Suprapubic skin (tissue), 4 donors: ENCODE results near the gene PLAGL2. TPM values are rescaled to one million over a fixed set of nuclear protein-coding genes. Genes with fewer than 3 reads are reported as not detected.

Experiments
- DNase-seq, 2 donors: peaks; one replicate each; pipeline ENCODE4 v3.0.0-alpha.2; 2019; ENCODE audit warnings: low spot score in 2 of 2
- H3K27ac ChIP-seq: fragments of 200-600 bp; sonication (generic); one replicate; pipeline ENCODE4 v1.5.1; 2019
- H3K27me3 ChIP-seq: fragments of 200-600 bp; sonication (generic); one replicate; pipeline ENCODE4 v1.5.1; 2019
- H3K36me3 ChIP-seq: fragments of 200-600 bp; sonication (generic); one replicate; pipeline ENCODE4 v1.5.1; 2019
- H3K4me1 ChIP-seq: fragments of 200-600 bp; sonication (generic); one replicate; pipeline ENCODE4 v1.5.1; 2019
- H3K4me3 ChIP-seq: fragments of 200-600 bp; sonication (generic); one replicate; pipeline ENCODE4 v1.5.1; 2019; ENCODE audit warnings: mild to moderate bottlenecking
- H3K9me3 ChIP-seq: fragments of 200-600 bp; sonication (generic); one replicate; pipeline ENCODE4 v1.5.1; 2019
- CTCF ChIP-seq, 2 donors: fragments of 200-600 bp in 1 of 2; fragments of 450-650 bp in 1 of 2; sonication (generic) in 1 of 2; IDR thresholded peaks; one replicate each; pipeline ENCODE4 v1.5.1; 2016 to 2019; ENCODE audit warnings: antibody characterized with exemption in 2 of 2, mild to moderate bottlenecking in 1 of 2, moderate library complexity in 1 of 2
- EP300 ChIP-seq: sonication (generic); formaldehyde crosslinking; IDR thresholded peaks from one replicate; pipeline ENCODE4 v1.6.1; 2017; ENCODE audit warnings: antibody characterized with exemption
- POLR2A ChIP-seq, 2 donors: fragments of 450-650 bp; IDR thresholded peaks; one replicate each; pipeline ENCODE4 v1.6.1; 2017; ENCODE audit warnings: antibody characterized with exemption in 2 of 2, mild to moderate bottlenecking in 2 of 2, moderate library complexity in 2 of 2
- POLR2AphosphoS5 ChIP-seq, 3 donors: sonication (generic); formaldehyde crosslinking; IDR thresholded peaks; one replicate each; pipeline ENCODE4 v1.6.1; 2017; ENCODE audit warnings: antibody characterized with exemption in 3 of 3
- WGBS: methylation state at CpG from one replicate; pipeline ENCODE4 v1.1.5; 2018; 5-methylcytosine and 5-hydroxymethylcytosine counted together
- total RNA-seq, 4 donors: library from RNA; depleted of rRNA; stranded (reverse); fragments of >200 nt; gene quantifications; one replicate each; pipeline ENCODE4 v1.1.0, GENCODE V29; 2016

The PLAGL2 gene
- total RNA-seq, 4 donors from 2014 or later, result 13.0 to 28.8 (median 20.4) TPM

GRCh38 chr20:32206760-32207625 is 550 bp downstream of the PLAGL2 start:
- Histone ChIP-seq H3K9me3 (no peaks in the 10 kb centered on the region), H3K4me1 (peaks cover 73% of the 10 kb centered on the region), H3K4me3 (peak overlapping the region; percentile 95), H3K27me3 (no peaks in the 10 kb centered on the region), H3K36me3 (peaks cover 9% of the 10 kb centered on the region), H3K27ac (peak overlapping the region; percentile 95)
- DNase-seq, result no peak
- WGBS, result 7% methylated on average over 13 of the region's 40 CpGs
- no peak for TF ChIP-seq EP300
- TF ChIP-seq POLR2AphosphoS5 (IDR thresholded peaks at IDR 0.05), result no peak
- TF ChIP-seq POLR2A (IDR thresholded peaks at IDR 0.05), result no peak
- TF ChIP-seq CTCF (IDR thresholded peaks at IDR 0.05), result no peak

GRCh38 chr20:32205843-32206759 is 1.4 kb downstream of the PLAGL2 start:
- TF ChIP-seq POLR2AphosphoS5 (IDR thresholded peaks at IDR 0.05) (no peak), EP300 (no peak)
- Histone ChIP-seq H3K4me1 (peaks cover 79% of the 10 kb centered on the region), H3K36me3 (peaks cover 4% of the 10 kb centered on the region), H3K27me3 (no peaks in the 10 kb centered on the region), H3K4me3 (peak overlapping the region; percentile 95), H3K27ac (peak overlapping the region; percentile 95), H3K9me3 (no peaks in the 10 kb centered on the region)
- no peak for DNase-seq
- 33% methylated on average over 8 of the region's 8 CpGs for WGBS

- TF ChIP-seq EP300, result no peak
- TF ChIP-seq CTCF (IDR thresholded peaks at IDR 0.05), result no peak
- H3K27ac ChIP-seq, result peak overlapping the region; percentile 95
- peaks cover 79% of the 10 kb centered on the region for H3K4me1 ChIP-seq
- WGBS, result 57% methylated on average over 5 of the region's 5 CpGs
- H3K36me3 ChIP-seq, result peaks cover 10% of the 10 kb centered on the region
- no peaks in the 10 kb centered on the region for H3K9me3 ChIP-seq
- H3K4me3 ChIP-seq, result peak overlapping the region; percentile 95
- no peaks in the 10 kb centered on the region for H3K27me3 ChIP-seq
- no peak for DNase-seq
Observed at GRCh38 chr20:32205110-32205842, 2.3 kb downstream of the PLAGL2 start.

GRCh38 chr20:32204205-32205109 is 3.1 kb downstream of the PLAGL2 start:
- Histone ChIP-seq H3K27me3 (no peaks in the 10 kb centered on the region), H3K27ac (peak overlapping the region; percentile 95), H3K4me1 (peaks cover 73% of the 10 kb centered on the region), H3K4me3 (peak overlapping the region; percentile 95), H3K9me3 (no peaks in the 10 kb centered on the region), H3K36me3 (peaks cover 19% of the 10 kb centered on the region)
- DNase-seq, result no peak
- 49% methylated on average over 4 of the region's 4 CpGs for WGBS
- TF ChIP-seq CTCF (IDR thresholded peaks at IDR 0.05) (no peak), POLR2A (IDR thresholded peaks at IDR 0.05) (no peak), POLR2AphosphoS5 (IDR thresholded peaks at IDR 0.05) (no peak), EP300 (no peak)
